ENCODE data around the gene CYTH1.
"Not testable (repeated sequence)": the region's sequence is repeated elsewhere in the genome, so short reads cannot be mapped to it uniquely, and the experiment has no call there.

Gene CYTH1

GRCh38 chr17:78789149-78789662 lies 7.1 kb upstream of the CYTH1 start:
- no peak for DNase-seq (ENCODE audit: low read depth in 4 of 4, low spot score in 1 of 4)

GRCh38 chr17:78788451-78788850 lies 6.4 kb upstream of the CYTH1 start:
- DNase-seq (ENCODE audit: low read depth in 4 of 4, low spot score in 1 of 4): no peak

GRCh38 chr17:78787444-78787843 lies 5.4 kb upstream of the CYTH1 start:
- DNase-seq (ENCODE audit: low read depth in 4 of 4, low spot score in 1 of 4): no peak

DNA sequence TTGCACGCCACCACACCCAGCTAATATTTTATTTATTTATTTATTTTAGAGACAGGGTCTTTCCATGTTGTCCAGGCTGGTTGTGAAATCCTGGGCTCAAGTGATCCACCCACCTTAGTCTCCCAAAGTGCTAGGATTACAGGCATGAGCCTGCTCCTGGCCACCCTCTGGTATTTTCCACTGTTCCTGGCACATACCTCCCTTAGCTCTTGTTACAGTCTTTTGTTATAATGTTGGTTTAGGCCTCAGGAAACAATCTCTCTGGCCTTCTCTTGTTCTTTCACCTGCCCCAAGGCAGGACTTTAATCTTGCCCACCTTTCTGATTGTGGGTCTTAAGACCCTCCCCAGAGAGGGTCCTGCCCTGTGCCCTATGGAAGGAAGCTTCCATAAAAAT lies 3.6 kb upstream of the CYTH1 start:
- DNase-seq (ENCODE audit: low read depth in 4 of 4, low spot score in 1 of 4): no peak

DNA sequence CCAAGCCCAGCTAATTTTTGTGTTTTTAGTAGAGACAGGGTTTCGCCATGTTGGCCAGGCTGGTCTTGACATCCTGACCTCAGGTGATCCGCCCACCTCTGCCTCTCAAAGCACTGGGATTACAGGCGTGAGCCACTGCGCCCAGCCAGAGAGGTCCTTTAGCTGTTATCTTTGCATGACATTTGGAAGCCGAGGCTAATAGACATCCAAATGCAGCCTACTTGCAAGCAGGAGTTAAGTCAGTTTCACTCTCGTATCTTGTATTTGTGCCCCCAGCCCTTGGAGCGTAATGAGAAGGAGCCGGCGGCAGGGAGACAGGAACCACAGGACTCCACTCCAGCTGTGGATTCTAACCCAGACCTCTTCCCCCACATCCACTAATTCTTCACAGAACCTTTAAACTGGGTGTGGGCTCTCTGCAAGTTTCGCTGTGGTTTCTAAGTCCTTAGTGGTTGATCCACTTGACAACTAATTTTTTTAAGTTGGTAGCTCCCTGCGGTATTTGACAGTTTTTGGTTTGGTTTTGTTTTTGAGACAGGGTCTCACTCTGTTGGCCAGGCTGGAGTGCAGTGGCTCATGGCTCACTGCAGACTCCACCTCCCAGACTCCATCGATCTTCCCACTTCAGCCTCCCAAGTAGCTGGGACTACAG lies 3.1 kb upstream of the CYTH1 start:
- DNase-seq (ENCODE audit: low read depth in 4 of 4, low spot score in 1 of 4): no peak

GRCh38 chr17:78784352-78784751 lies 2.3 kb upstream of the CYTH1 start:
- DNase-seq (ENCODE audit: low read depth in 4 of 4, low spot score in 1 of 4): no peak

GRCh38 chr17:78783711-78784324 lies 1.7 kb upstream of the CYTH1 start:
- DNase-seq (ENCODE audit: low read depth in 4 of 4, low spot score in 1 of 4): no peak

GRCh38 chr17:78781104-78781892 lies 775 bp downstream of the CYTH1 start:
- no peak for DNase-seq (ENCODE audit: low read depth in 4 of 4, low spot score in 1 of 4)

DNA sequence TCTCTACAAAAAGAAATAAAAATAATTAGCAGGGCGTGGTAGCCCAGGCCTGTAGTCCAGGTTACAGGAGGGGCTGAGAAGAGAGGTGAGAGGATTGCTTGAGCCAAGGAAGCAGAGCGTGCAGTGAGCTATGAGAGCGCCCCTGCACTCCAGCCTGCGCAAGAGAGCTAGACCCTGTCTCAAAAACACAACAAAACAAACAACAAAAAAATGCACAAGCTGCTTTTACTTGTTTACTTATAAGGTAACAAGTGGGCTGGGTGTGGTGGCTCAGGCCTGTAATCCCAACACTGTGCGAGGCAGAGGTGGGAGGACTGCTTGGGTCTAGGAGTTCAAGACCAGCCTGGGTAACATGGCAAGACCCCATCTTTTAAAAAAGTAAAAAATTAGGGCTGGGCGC lies 1.7 kb downstream of the CYTH1 start:
- DNase-seq (ENCODE audit: low read depth in 4 of 4, low spot score in 1 of 4): no peak

- DNase-seq (ENCODE audit: low read depth in 4 of 4, low spot score in 1 of 4): no peak
Observed at GRCh38 chr17:78779850-78780249, 2.2 kb downstream of the CYTH1 start.

- DNase-seq (ENCODE audit: low read depth in 4 of 4, low spot score in 1 of 4): not testable (repeated sequence)
Observed at GRCh38 chr17:78779286-78779651, 2.8 kb downstream of the CYTH1 start.

DNA sequence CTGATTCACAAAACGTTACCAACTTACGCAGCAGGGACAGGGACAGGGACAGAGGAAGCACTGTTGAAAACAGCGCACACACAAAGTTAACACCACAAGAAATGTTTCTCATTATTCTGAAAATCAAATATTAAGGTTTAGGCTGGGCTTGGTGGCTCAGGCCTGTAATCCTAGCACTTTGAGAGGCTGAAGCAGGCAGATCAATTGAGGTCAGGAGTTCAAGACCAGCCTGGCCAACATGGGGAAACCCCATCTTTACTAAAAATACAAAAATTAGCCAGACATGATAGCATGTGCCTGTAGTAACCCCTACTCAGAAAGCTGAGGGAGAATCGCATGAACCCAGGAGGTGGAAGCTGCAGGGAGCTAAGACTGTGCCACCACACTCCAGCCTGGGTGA lies 4.2 kb downstream of the CYTH1 start:
- DNase-seq (ENCODE audit: low read depth in 4 of 4, low spot score in 1 of 4): no peak

DNA sequence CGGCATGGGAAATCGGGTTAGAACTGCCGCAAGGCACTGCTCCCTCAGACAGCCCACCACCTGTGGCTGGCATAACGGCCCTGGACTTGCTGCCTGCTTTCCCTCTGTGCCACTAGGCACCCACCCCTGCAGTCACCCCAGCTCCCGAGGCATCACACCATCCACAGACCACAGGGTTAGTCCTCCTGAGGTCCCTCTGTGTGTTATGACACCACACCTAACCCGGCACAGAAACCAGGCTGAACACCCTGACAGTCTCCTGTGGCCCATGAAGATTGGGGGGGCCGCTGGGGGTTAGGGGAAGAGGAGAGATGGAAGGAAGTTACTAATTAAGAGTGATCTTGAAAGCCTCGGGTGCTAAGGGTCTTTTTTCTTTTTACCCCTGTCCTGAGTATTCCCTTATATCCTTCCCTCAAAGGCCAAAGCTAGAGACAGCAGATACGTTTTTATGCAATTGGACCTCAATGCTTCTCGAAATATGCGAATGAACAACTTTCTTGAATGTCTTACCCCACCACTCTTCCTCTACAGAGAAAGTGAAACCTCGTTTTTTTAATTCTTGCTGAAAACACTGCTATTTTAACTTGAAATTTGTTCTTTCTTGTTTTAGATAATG lies 7.0 kb downstream of the CYTH1 start:
- peak in 2 of 4 experiments; percentile 51 to 61 for DNase-seq (ENCODE audit: low read depth in 4 of 4, low spot score in 1 of 4)

- no peak for DNase-seq (ENCODE audit: low read depth in 4 of 4, low spot score in 1 of 4)
Observed at GRCh38 chr17:78774453-78774852, 7.6 kb downstream of the CYTH1 start.

- no peak for DNase-seq (ENCODE audit: low read depth in 4 of 4, low spot score in 1 of 4)
Observed at GRCh38 chr17:78771758-78772382, 10.2 kb downstream of the CYTH1 start.

- DNase-seq (ENCODE audit: low read depth in 4 of 4, low spot score in 1 of 4): no peak
Observed at GRCh38 chr17:78769196-78769773, 12.8 kb downstream of the CYTH1 start.

DNA sequence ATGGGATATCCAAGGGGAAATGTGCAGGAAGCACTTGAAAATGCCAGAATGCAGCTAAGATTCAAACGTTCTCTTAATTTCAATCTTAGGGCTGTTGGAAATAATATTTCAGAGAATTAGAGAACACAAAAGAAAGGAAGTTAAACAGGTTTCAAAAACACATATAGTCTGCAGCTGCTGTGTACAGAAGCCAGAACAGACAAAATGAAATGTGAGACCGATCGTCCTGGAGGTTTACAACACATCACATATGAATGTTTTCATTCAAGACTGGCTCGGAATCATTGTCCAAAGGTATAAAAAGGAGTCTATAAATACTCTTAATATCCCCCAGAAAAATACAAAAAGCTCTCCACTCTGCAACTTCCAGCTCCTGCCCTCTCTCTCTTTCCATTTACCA lies 14.3 kb downstream of the CYTH1 start:
- DNase-seq (ENCODE audit: low read depth in 4 of 4, low spot score in 1 of 4): no peak

DNA sequence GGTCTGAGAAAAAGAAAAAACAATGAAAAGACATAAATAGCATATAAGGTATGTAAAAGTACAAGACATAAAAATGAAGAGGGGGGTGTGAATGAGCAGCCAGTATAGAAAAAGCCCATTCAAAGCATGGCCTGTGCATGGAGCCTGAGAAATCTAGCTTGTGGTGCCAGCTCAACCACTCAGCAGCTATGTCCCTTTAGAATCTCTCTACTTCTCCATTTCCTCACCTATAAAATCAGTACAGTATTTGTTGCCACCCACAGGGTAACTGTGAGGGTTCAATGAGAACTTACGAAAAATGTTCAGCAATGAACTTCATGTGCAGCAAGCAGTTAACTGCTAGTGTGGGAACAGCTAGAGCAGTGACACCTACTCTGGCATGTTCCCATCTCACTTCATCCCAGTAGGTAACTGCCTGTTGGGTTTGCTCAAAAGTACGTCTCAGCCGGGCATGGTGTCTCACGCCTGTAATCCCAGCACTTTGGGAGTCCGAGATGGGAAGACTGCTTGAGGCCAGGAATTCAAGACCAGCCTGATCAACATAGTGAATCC lies 15.3 kb downstream of the CYTH1 start:
- DNase-seq (ENCODE audit: low read depth in 4 of 4, low spot score in 1 of 4): no peak

GRCh38 chr17:78766225-78766624 lies 15.8 kb downstream of the CYTH1 start:
- no peak for DNase-seq (ENCODE audit: low read depth in 4 of 4, low spot score in 1 of 4)

DNA sequence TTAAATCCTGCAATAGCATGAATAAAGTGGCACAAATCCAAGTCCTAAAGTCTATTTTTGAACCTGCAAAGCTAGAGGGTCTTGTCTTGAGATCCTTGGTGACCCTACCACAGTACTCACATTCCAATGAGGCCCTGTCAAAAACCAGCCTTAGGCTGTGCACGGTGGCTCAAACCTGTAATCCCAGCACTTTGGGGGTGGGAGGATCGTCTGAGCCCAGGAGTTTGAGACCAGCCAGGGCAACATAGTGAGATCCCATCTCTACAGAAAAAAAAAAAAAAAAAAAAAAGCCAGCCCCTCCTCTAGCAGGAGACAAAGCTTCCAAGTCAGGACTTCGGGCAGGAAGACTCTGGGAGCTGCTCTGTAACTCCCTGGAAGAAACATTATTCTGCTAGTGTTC lies 16.3 kb downstream of the CYTH1 start:
- no peak for DNase-seq (ENCODE audit: low read depth in 4 of 4, low spot score in 1 of 4)

GRCh38 chr17:78764871-78765270 lies 17.2 kb downstream of the CYTH1 start:
- no peak for DNase-seq (ENCODE audit: low read depth in 4 of 4, low spot score in 1 of 4)
